ENCODE data around the gene COL16A1.
A peak's percentile ranks its signal among the peaks of the same experiment; 100 is the strongest.

Gene COL16A1

GRCh38 chr1:31617218-31617915 is 86.5 kb downstream of the COL16A1 start, which contains the start of gene HCRTR1:
Gene HCRTR1 (plus strand): TSS chr1:31617689. CDS start chr1:31619193, 1,504 bp downstream.
- peak within 1 kb of the TSS; percentile 56 for H3K4me3 ChIP-seq (ENCODE audit: control insufficient read depth, low read depth, low read length)
- no peak for DNase-seq (ENCODE audit: low read depth)
- no peak for TF ChIP-seq CTCF (IDR thresholded peaks at IDR 0.05; ENCODE audit: control insufficient read depth, insufficient read depth, low read depth, low read length, missing control alignments)

- H3K4me3 ChIP-seq (ENCODE audit: control insufficient read depth, low read depth, low read length), result no peak overlapping the region
- TF ChIP-seq CTCF (IDR thresholded peaks at IDR 0.05; ENCODE audit: control insufficient read depth, insufficient read depth, low read depth, low read length, missing control alignments), result no peak
- DNase-seq (ENCODE audit: low read depth), result no peak
Observed at GRCh38 chr1:31615939-31616338, 87.9 kb downstream of the COL16A1 start.

- TF ChIP-seq CTCF (IDR thresholded peaks at IDR 0.05; ENCODE audit: control insufficient read depth, insufficient read depth, low read depth, low read length, missing control alignments), result no peak
- no peak for DNase-seq (ENCODE audit: low read depth)
- H3K4me3 ChIP-seq (ENCODE audit: control insufficient read depth, low read depth, low read length), result no peak overlapping the region
Observed at GRCh38 chr1:31615414-31615813, 88.4 kb downstream of the COL16A1 start.

GRCh38 chr1:31614414-31615005 is 89.3 kb downstream of the COL16A1 start:
- no peak overlapping the region for H3K4me3 ChIP-seq (ENCODE audit: control insufficient read depth, low read depth, low read length)
- TF ChIP-seq CTCF (IDR thresholded peaks at IDR 0.05; ENCODE audit: control insufficient read depth, insufficient read depth, low read depth, low read length, missing control alignments), result no peak
- no peak for DNase-seq (ENCODE audit: low read depth)

- DNase-seq (ENCODE audit: low read depth), result no peak
- H3K4me3 ChIP-seq (ENCODE audit: control insufficient read depth, low read depth, low read length), result no peak overlapping the region
- TF ChIP-seq CTCF (IDR thresholded peaks at IDR 0.05; ENCODE audit: control insufficient read depth, insufficient read depth, low read depth, low read length, missing control alignments), result no peak
Observed at GRCh38 chr1:31609514-31610118, 94.2 kb downstream of the COL16A1 start.

- no peak for TF ChIP-seq CTCF (IDR thresholded peaks at IDR 0.05; ENCODE audit: control insufficient read depth, insufficient read depth, low read depth, low read length, missing control alignments)
- no peak for DNase-seq (ENCODE audit: low read depth)
- no peak overlapping the region for H3K4me3 ChIP-seq (ENCODE audit: control insufficient read depth, low read depth, low read length)
Observed at GRCh38 chr1:31607360-31607759, 96.5 kb downstream of the COL16A1 start.

All from AG09309 (cell line).